HEK293 (cell line): Measurements from ENCODE around the gene ARHGAP22.
"Not testable (repeated sequence)": the region's sequence is repeated elsewhere in the genome, so short reads cannot be mapped to it uniquely, and the experiment has no call there.

ENCODE experiments used
- CTCF ChIA-PET: fragments of 350-600 bp; formaldehyde crosslinking; extraction: SDS; loops from one replicate; lab custom pipeline; 2021; ENCODE audit warnings: antibody characterized with exemption; lab: Yijun Ruan, JAX
- POLR2A ChIA-PET: fragments of 300-600 bp; formaldehyde crosslinking; extraction: SDS; loops from one replicate; lab custom pipeline; 2020; ENCODE audit warnings: antibody characterized with exemption, inconsistent platforms; lab: Yijun Ruan, JAX
- H3K27ac ChIP-seq: fragments of 200-500 bp; sonication (Bioruptor generic); 2 replicates; pipeline ENCODE4 v1.5.1; 2014; ENCODE audit warnings: low read depth, low read length, control low read depth, inconsistent platforms; ENCODE audit errors: extremely low read depth
- H3K36me3 ChIP-seq, 2 experiments: fragments of 200-500 bp in 1 of 2; sonication (Bioruptor generic) in 1 of 2; 1 replicate in 1 of 2; 2 replicates in 1 of 2; pipeline ENCODE4 v1.5.1; 2014 to 2017; ENCODE audit warnings: inconsistent platforms in 2 of 2, low read length in 2 of 2; ENCODE audit not compliant: control insufficient read depth in 2 of 2, insufficient read depth in 1 of 2
- H3K4me1 ChIP-seq: fragments of 200-500 bp; sonication (Bioruptor generic); 2 replicates; pipeline ENCODE4 v1.5.1; 2014; ENCODE audit warnings: mild to moderate bottlenecking, low read length, inconsistent platforms; ENCODE audit not compliant: control insufficient read depth, insufficient read depth
- H3K4me3 ChIP-seq: 2 replicates; pipeline ENCODE4 v1.5.1; 2011; ENCODE audit warnings: low read depth, mild to moderate bottlenecking, control low read depth, low read length, moderate library complexity
- H3K9me3 ChIP-seq: fragments of 200-500 bp; sonication (Bioruptor generic); 2 replicates; pipeline ENCODE4 v1.5.1; 2014; ENCODE audit warnings: low read depth, low read length, inconsistent platforms; ENCODE audit not compliant: control insufficient read depth, insufficient read depth
- HOXC10 ChIP-seq: sonication (generic); formaldehyde crosslinking; IDR thresholded peaks from 2 replicates; pipeline ENCODE4 v1.8.1; 2023; ENCODE audit warnings: mild to moderate bottlenecking, missing genetic modification reagents
- KLF10 ChIP-seq: fragments of 450-650 bp; IDR thresholded peaks from 2 replicates; pipeline ENCODE4 v1.5.1; 2018; ENCODE audit warnings: missing biosample characterization, mild to moderate bottlenecking, missing genetic modification characterization
- KLF8 ChIP-seq: fragments of 450-650 bp; formaldehyde crosslinking; IDR thresholded peaks from 2 replicates; pipeline ENCODE4 v1.5.1; 2016; ENCODE audit warnings: missing biosample characterization, missing genetic modification characterization
- PRDM1 ChIP-seq: fragments of 450-650 bp; formaldehyde crosslinking; IDR thresholded peaks from 2 replicates; pipeline ENCODE4; 2016; ENCODE audit warnings: missing biosample characterization, missing genetic modification characterization
- SETDB1 ChIP-seq: IDR thresholded peaks from one replicate; pipeline ENCODE4 v1.6.1; 2017; ENCODE audit warnings: mild to moderate bottlenecking, low read length, moderate library complexity, mixed read lengths; ENCODE audit not compliant: insufficient read length
- TRIM28 ChIP-seq: IDR thresholded peaks from 2 replicates; pipeline ENCODE4 v1.6.1; 2011; ENCODE audit warnings: low read length, control low read depth, borderline replicate concordance
- WT1 ChIP-seq: fragments of 450-650 bp; formaldehyde crosslinking; IDR thresholded peaks from 2 replicates; pipeline ENCODE4 v1.5.1; 2016; ENCODE audit warnings: missing biosample characterization, missing genetic modification characterization
- ZBTB20 ChIP-seq: fragments of 450-650 bp; formaldehyde crosslinking; IDR thresholded peaks from 2 replicates; pipeline ENCODE4 v1.5.1; 2016; ENCODE audit warnings: missing biosample characterization, missing genetic modification characterization
- ZBTB7A ChIP-seq: fragments of 450-650 bp; formaldehyde crosslinking; IDR thresholded peaks from 2 replicates; pipeline ENCODE4 v1.5.1; 2016; ENCODE audit warnings: low read depth, missing biosample characterization, missing genetic modification characterization
- ZNF114 ChIP-seq: fragments of 450-650 bp; formaldehyde crosslinking; IDR thresholded peaks from 2 replicates; pipeline ENCODE4 v1.5.0; 2017; ENCODE audit warnings: missing biosample characterization, missing genetic modification characterization
- ZNF146 ChIP-seq: fragments of 450-650 bp; formaldehyde crosslinking; IDR thresholded peaks from 2 replicates; pipeline ENCODE4 v1.5.1; 2016; ENCODE audit warnings: missing biosample characterization, missing genetic modification characterization
- ZNF16 ChIP-seq: fragments of 450-650 bp; formaldehyde crosslinking; IDR thresholded peaks from 2 replicates; pipeline ENCODE4 v1.5.1; 2016; ENCODE audit warnings: low read depth, missing biosample characterization, missing genetic modification characterization
- ZNF221 ChIP-seq: fragments of 450-650 bp; formaldehyde crosslinking; IDR thresholded peaks from 2 replicates; pipeline ENCODE4 v1.5.1; 2017; ENCODE audit warnings: missing biosample characterization, missing genetic modification characterization, borderline replicate concordance
- ZNF292 ChIP-seq: fragments of 450-650 bp; formaldehyde crosslinking; IDR thresholded peaks from 2 replicates; pipeline ENCODE4 v1.5.1; 2016; ENCODE audit warnings: low read depth, missing biosample characterization, missing genetic modification characterization, borderline replicate concordance
- ZNF426 ChIP-seq: fragments of 450-650 bp; formaldehyde crosslinking; IDR thresholded peaks from 2 replicates; pipeline ENCODE4 v1.5.1; 2017; ENCODE audit warnings: missing biosample characterization, missing genetic modification characterization, mild to moderate bottlenecking, inconsistent platforms, moderate library complexity
- ZNF433 ChIP-seq: fragments of 450-650 bp; formaldehyde crosslinking; IDR thresholded peaks from 2 replicates; pipeline ENCODE4 v1.5.1; 2016; ENCODE audit warnings: missing biosample characterization, missing genetic modification characterization, low read depth
- ZNF548 ChIP-seq: fragments of 450-650 bp; formaldehyde crosslinking; IDR thresholded peaks from 2 replicates; pipeline ENCODE4 v1.5.1; 2016; ENCODE audit warnings: missing biosample characterization, missing genetic modification characterization
- ZNF555 ChIP-seq: fragments of 450-650 bp; formaldehyde crosslinking; conservative IDR thresholded peaks from 2 replicates; pipeline ENCODE4 v1.5.1; 2017; ENCODE audit warnings: missing biosample characterization, mild to moderate bottlenecking, missing genetic modification characterization, inconsistent platforms
- ZNF664 ChIP-seq: fragments of 450-650 bp; formaldehyde crosslinking; IDR thresholded peaks from 2 replicates; pipeline ENCODE4 v1.5.1; 2016; ENCODE audit warnings: missing biosample characterization, missing genetic modification characterization
- ZNF747 ChIP-seq: fragments of 450-650 bp; formaldehyde crosslinking; IDR thresholded peaks from 2 replicates; pipeline ENCODE4 v1.5.1; 2016; ENCODE audit warnings: missing biosample characterization, missing genetic modification characterization
- TF ChIP-seq, protein P1 (sequence below): fragments of 450-650 bp; formaldehyde crosslinking; IDR thresholded peaks from 2 replicates; pipeline ENCODE4 v1.5.1; 2016; ENCODE audit warnings: missing biosample characterization, missing genetic modification characterization
- TF ChIP-seq, protein P2 (sequence below): fragments of 450-650 bp; formaldehyde crosslinking; IDR thresholded peaks from 2 replicates; pipeline ENCODE4 v1.5.1; 2016; ENCODE audit warnings: missing biosample characterization, missing genetic modification characterization
- TF ChIP-seq, protein P3 (sequence below): fragments of 450-650 bp; formaldehyde crosslinking; IDR thresholded peaks from 2 replicates; pipeline ENCODE4 v1.5.1; 2016; ENCODE audit warnings: missing biosample characterization, missing genetic modification characterization
- TF ChIP-seq, protein P4 (sequence below): IDR thresholded peaks from 2 replicates; pipeline ENCODE4 v1.6.1; 2011; ENCODE audit warnings: mild to moderate bottlenecking, low read depth, low read length, borderline replicate concordance

The ARHGAP22 gene

DNA sequence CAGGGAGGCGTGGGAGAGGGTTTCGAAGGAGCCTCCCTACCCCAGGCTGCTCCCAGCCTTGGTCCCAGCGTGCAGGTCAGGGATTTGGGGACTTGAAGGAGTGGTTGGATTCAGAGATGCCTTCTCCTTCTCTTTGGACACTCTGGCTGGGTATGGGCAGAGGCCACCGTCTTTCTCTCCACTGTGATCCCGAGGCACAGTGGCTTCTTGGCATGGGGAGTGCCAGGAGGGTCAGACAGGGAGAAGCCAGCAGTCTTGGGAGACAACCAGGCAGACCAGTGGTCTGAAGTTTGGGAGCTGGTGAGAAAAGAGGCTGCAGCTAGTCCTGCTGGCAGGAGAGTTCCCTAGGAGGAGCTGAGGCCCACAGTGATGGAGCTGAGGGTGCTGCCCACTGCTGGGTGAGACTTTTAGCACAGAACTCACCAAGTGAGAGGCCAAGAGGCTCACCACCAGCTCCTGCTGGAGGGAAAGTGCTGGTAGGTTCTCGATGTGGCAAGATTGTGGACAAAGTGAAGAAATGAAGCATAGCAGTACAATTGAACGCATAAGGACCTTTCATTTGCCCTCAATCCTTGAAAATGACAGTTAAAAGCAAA is 44.6 kb upstream of the ARHGAP22 start:
- Histone ChIP-seq H3K27ac (no peak overlapping the region), H3K36me3 (no peaks in the 10 kb centered on the region), H3K4me1 (no peaks in the 10 kb centered on the region), H3K4me3 (no peak overlapping the region), H3K9me3 (no peaks in the 10 kb centered on the region)
- ChIA-PET CTCF (interaction anchor here (0.6 to 1.0 kb wide), 4 partner anchors 12 to 157 kb away, joined by 3 to 5 read pairs (median 3); no protein-coding TSS in a partner anchor), POLR2A (no interaction called here)
- TF ChIP-seq, protein P1, sequence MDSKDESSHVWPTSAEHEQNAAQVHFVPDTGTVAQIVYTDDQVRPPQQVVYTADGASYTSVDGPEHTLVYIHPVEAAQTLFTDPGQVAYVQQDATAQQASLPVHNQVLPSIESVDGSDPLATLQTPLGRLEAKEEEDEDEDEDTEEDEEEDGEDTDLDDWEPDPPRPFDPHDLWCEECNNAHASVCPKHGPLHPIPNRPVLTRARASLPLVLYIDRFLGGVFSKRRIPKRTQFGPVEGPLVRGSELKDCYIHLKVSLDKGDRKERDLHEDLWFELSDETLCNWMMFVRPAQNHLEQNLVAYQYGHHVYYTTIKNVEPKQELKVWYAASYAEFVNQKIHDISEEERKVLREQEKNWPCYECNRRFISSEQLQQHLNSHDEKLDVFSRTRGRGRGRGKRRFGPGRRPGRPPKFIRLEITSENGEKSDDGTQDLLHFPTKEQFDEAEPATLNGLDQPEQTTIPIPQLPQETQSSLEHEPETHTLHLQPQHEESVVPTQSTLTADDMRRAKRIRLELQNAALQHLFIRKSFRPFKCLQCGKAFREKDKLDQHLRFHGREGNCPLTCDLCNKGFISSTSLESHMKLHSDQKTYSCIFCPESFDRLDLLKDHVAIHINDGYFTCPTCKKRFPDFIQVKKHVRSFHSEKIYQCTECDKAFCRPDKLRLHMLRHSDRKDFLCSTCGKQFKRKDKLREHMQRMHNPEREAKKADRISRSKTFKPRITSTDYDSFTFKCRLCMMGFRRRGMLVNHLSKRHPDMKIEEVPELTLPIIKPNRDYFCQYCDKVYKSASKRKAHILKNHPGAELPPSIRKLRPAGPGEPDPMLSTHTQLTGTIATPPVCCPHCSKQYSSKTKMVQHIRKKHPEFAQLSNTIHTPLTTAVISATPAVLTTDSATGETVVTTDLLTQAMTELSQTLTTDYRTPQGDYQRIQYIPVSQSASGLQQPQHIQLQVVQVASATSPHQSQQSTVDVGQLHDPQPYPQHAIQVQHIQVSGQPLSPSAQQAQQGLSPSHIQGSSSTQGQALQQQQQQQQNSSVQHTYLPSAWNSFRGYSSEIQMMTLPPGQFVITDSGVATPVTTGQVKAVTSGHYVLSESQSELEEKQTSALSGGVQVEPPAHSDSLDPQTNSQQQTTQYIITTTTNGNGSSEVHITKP, result no peak
- no peak for TF ChIP-seq ZNF747 (tag by site-specific recombination)
- no peak for TF ChIP-seq KLF8 (tag by site-specific recombination)
- no peak for TF ChIP-seq ZNF664 (tag by site-specific recombination)
- TF ChIP-seq ZBTB7A (tag by site-specific recombination), result no peak
- no peak for TF ChIP-seq ZNF292 (tag by site-specific recombination)
- TF ChIP-seq ZNF548 (tag by site-specific recombination), result no peak
- TF ChIP-seq ZNF16, result no peak
- TF ChIP-seq ZNF114 (tag by site-specific recombination), result no peak

DNA sequence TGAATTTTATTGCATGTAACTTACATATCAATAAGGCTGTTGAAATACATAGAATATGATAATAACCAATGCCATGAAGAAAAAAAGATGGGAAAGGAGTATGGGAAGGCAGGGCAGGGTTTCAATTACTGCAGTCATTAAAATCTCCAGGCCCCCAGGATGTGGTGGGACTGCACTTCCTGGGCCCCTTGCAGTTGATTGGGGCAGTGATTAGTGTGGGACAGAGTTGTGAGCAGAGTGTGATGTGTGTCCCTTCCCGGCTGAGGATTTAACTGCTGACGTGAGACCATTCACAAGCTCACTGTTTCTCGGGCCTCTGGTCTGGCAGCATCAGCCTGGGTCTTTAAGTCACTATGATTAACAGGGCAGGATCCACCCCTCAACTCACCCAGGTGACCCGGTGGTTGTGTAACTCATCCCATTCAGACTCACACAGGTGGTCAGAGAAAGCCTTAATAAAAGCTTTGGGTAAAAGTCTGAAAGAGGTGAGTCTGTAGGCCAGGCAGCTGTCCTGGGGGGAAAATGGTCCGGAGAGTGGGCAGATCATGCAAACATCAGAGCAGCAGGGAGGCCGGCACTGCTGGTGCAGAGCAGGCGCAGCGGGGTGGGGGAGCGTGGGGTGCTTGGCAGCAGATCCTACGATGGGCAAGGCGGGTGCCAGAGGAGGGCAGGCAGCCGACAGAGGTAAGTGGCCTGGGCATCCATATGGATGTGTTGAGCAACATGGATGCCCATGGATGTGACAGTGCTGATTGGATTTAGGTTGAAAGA is 43.5 kb upstream of the ARHGAP22 start:
- Histone ChIP-seq H3K36me3 (no peaks in the 10 kb centered on the region), H3K4me1 (no peaks in the 10 kb centered on the region), H3K9me3 (no peaks in the 10 kb centered on the region), H3K27ac (no peak overlapping the region), H3K4me3 (no peak overlapping the region)
- ChIA-PET CTCF (interaction anchor here (0.5 to 0.9 kb wide), 5 partner anchors 8 to 239 kb away, joined by 3 read pairs; no protein-coding TSS in a partner anchor), POLR2A (no interaction called here)
- TF ChIP-seq, protein P2, sequence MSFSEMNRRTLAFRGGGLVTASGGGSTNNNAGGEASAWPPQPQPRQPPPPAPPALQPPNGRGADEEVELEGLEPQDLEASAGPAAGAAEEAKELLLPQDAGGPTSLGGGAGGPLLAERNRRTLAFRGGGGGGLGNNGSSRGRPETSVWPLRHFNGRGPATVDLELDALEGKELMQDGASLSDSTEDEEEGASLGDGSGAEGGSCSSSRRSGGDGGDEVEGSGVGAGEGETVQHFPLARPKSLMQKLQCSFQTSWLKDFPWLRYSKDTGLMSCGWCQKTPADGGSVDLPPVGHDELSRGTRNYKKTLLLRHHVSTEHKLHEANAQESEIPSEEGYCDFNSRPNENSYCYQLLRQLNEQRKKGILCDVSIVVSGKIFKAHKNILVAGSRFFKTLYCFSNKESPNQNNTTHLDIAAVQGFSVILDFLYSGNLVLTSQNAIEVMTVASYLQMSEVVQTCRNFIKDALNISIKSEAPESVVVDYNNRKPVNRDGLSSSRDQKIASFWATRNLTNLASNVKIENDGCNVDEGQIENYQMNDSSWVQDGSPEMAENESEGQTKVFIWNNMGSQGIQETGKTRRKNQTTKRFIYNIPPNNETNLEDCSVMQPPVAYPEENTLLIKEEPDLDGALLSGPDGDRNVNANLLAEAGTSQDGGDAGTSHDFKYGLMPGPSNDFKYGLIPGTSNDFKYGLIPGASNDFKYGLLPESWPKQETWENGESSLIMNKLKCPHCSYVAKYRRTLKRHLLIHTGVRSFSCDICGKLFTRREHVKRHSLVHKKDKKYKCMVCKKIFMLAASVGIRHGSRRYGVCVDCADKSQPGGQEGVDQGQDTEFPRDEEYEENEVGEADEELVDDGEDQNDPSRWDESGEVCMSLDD (tag by site-specific recombination), result no peak
- TF ChIP-seq ZNF433 (tag by site-specific recombination), result no peak
- no peak for TF ChIP-seq KLF10 (tag by site-specific recombination)
- TF ChIP-seq TRIM28, result no peak
- TF ChIP-seq WT1 (tag by site-specific recombination), result no peak
- TF ChIP-seq ZNF555, result no peak
- no peak for TF ChIP-seq ZNF221
- no peak for TF ChIP-seq ZNF146 (tag by site-specific recombination)
- TF ChIP-seq, protein P3, sequence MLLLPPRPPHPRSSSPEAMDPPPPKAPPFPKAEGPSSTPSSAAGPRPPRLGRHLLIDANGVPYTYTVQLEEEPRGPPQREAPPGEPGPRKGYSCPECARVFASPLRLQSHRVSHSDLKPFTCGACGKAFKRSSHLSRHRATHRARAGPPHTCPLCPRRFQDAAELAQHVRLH, result no peak
- TF ChIP-seq ZNF426 (tag by site-specific recombination), result no peak
- no peak for TF ChIP-seq ZBTB20
- TF ChIP-seq PRDM1, result no peak
- TF ChIP-seq, protein P4, sequence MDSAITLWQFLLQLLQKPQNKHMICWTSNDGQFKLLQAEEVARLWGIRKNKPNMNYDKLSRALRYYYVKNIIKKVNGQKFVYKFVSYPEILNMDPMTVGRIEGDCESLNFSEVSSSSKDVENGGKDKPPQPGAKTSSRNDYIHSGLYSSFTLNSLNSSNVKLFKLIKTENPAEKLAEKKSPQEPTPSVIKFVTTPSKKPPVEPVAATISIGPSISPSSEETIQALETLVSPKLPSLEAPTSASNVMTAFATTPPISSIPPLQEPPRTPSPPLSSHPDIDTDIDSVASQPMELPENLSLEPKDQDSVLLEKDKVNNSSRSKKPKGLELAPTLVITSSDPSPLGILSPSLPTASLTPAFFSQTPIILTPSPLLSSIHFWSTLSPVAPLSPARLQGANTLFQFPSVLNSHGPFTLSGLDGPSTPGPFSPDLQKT, result no peak
- TF ChIP-seq HOXC10 (CRISPR knock-in tag), result no peak
- no peak for TF ChIP-seq SETDB1
- TF ChIP-seq ZBTB7A (tag by site-specific recombination), result no peak

DNA sequence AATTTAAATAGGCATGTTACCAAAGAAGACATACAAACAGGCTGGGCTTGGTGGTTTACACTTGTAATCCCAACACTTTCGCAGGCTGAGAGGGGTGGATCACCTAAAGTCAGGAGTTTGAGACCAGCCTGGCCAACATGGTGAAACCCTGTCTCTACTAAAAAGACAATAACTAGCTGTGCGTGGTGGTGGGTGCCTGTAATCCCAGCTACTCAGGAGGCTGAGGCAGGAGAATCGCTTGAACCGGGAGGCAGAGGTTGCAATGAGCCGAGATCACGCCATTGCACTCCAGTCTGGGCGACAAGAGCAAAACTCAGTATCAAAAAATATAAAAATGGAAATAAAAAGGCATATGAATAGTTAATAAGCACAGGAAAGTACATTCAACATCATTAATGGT is 42.2 kb upstream of the ARHGAP22 start:
- POLR2A ChIA-PET, H3K27ac ChIP-seq, H3K4me3 ChIP-seq, H3K4me1 ChIP-seq, H3K9me3 ChIP-seq, H3K36me3 ChIP-seq: not testable (repeated sequence)
- CTCF ChIA-PET, result interaction anchor here (0.9 kb wide), 1 partner anchor 9 kb away, joined by 3 read pairs; no protein-coding TSS in a partner anchor
